HepG2 (cell line): ENCODE results near the gene BRCA1. TPM values are rescaled to one million over a fixed set of nuclear protein-coding genes. Genes with fewer than 3 reads are reported as not detected.

Source experiments
- ATAC-seq: fragments of 200-7000 bp; cut with Tn5 transposase; 3 replicates; pipeline ENCODE4 v1.9.1; 2020; ENCODE audit warnings: mild to moderate bottlenecking, moderate library complexity
- BruUV-seq: library from RNA; stranded (reverse); fragments of 400-500 nt; replicated peaks from 2 replicates; lab custom pipeline; 2021; lab: Mats Ljungman, UMichigan
- CTCF ChIA-PET: fragments of 300-600 bp; formaldehyde crosslinking; extraction: SDS; loops from one replicate; lab custom pipeline; 2021; ENCODE audit warnings: low total read pairs, inconsistent platforms, low intra/inter-chr PET ratio; lab: Yijun Ruan, JAX
- POLR2A ChIA-PET: fragments of 350-600 bp; sonication (Branson Sonifier 250); formaldehyde crosslinking; loops from one replicate; lab custom pipeline; 2020; ENCODE audit warnings: antibody characterized with exemption, inconsistent platforms; lab: Yijun Ruan, JAX
- DNase-seq: peaks from one replicate; pipeline ENCODE4 v3.0.0-alpha.2; 2015; ENCODE audit warnings: low spot score
- FAIRE-seq: peaks from 3 replicates; lab custom pipeline; 2011; peaks lifted over from hg19 to GRCh38; lab: Jason Lieb, UNC
- H2AFZ ChIP-seq: one replicate; pipeline ENCODE4 v1.6.1; 2011; ENCODE audit warnings: low read length, inconsistent platforms
- H3K27ac ChIP-seq: fragments of 300-600 bp; 3 replicates; pipeline ENCODE4 v1.8.0; 2011; ENCODE audit warnings: mixed run types, mild to moderate bottlenecking, mixed read lengths, low read length, inconsistent platforms; ENCODE audit not compliant: insufficient read depth; ENCODE audit errors: extremely low read length
- H3K27me3 ChIP-seq, 2 experiments: fragments of 200-600 bp in 1 of 2; 2 replicates in 1 of 2; 3 replicates in 1 of 2; pipeline versions ENCODE4 v1.6.0 to v1.8.0; 2011; ENCODE audit warnings: low read length in 2 of 2, mild to moderate bottlenecking in 2 of 2, moderate library complexity in 2 of 2, inconsistent platforms in 1 of 2; ENCODE audit not compliant: insufficient read depth in 2 of 2, control insufficient read depth in 1 of 2
- H3K36me3 ChIP-seq, 2 experiments: fragments of 200-600 bp in 1 of 2; replicated peaks in 1 of 2; 2 replicates in 1 of 2; 3 replicates in 1 of 2; pipeline versions ENCODE4 v1.5.1 to v1.8.0; 2011; ENCODE audit warnings: low read length in 2 of 2, inconsistent platforms in 1 of 2; ENCODE audit not compliant: insufficient read depth in 2 of 2, control insufficient read depth in 1 of 2
- H3K4me1 ChIP-seq: 2 replicates; pipeline ENCODE4 v1.5.1; 2012; ENCODE audit warnings: low read length, inconsistent platforms; ENCODE audit not compliant: insufficient read depth
- H3K4me2 ChIP-seq: 2 replicates; pipeline ENCODE4 v1.6.0; 2011; ENCODE audit warnings: low read depth, low read length, inconsistent platforms
- H3K4me3 ChIP-seq, 3 experiments: fragments of 200-600 bp in 1 of 3; sonication (generic), shearing (Covaris generic) in 1 of 3; replicated peaks in 1 of 3; 2 replicates each; pipeline ENCODE4 v1.5.1; 2011 to 2016; ENCODE audit warnings: low read length in 3 of 3, inconsistent platforms in 2 of 3, low read depth in 2 of 3, mild to moderate bottlenecking in 2 of 3, control low read depth in 1 of 3, mixed read lengths in 1 of 3; ENCODE audit not compliant: insufficient read depth in 1 of 3
- H3K79me2 ChIP-seq: one replicate; pipeline ENCODE4 v1.6.1; 2011; ENCODE audit warnings: low read length, inconsistent platforms; ENCODE audit not compliant: insufficient read depth
- H3K9ac ChIP-seq: 2 replicates; pipeline ENCODE4 v1.6.0; 2011; ENCODE audit warnings: mild to moderate bottlenecking, low read depth, low read length, inconsistent platforms; ENCODE audit not compliant: insufficient read depth
- H3K9me3 ChIP-seq: 2 replicates; pipeline ENCODE4 v1.5.1; 2012; ENCODE audit warnings: mild to moderate bottlenecking, low read length
- H4K20me1 ChIP-seq: 2 replicates; pipeline ENCODE4 v1.6.0; 2011; ENCODE audit warnings: inconsistent platforms, mild to moderate bottlenecking, low read length, moderate library complexity; ENCODE audit not compliant: insufficient read depth
- AHDC1 ChIP-seq: sonication (generic); formaldehyde crosslinking; IDR thresholded peaks from 2 replicates; pipeline ENCODE4 v1.5.1; 2020; ENCODE audit warnings: mild to moderate bottlenecking, missing genetic modification reagents, borderline replicate concordance
- HNF4A ChIP-seq: sonication (generic); formaldehyde crosslinking; IDR thresholded peaks from 2 replicates; pipeline ENCODE4 v1.4.0; 2020; ENCODE audit warnings: missing genetic modification reagents
- HNRNPK ChIP-seq: fragments of 200-400 bp; formaldehyde crosslinking; IDR thresholded peaks from 2 replicates; pipeline ENCODE4 v1.6.1; 2018; ENCODE audit warnings: low read length, low read depth, moderate library complexity, mild to moderate bottlenecking; ENCODE audit not compliant: poor library complexity, severe bottlenecking
- RARA ChIP-seq: IDR thresholded peaks from 2 replicates; pipeline ENCODE4 v1.6.1; 2016; ENCODE audit warnings: missing genetic modification reagents, missing compliant biosample characterization
- STAT5B ChIP-seq: sonication (generic); formaldehyde crosslinking; IDR thresholded peaks from 2 replicates; pipeline ENCODE4 v1.4.0; 2020; ENCODE audit warnings: missing genetic modification reagents
- THRA ChIP-seq: sonication (generic); formaldehyde crosslinking; IDR thresholded peaks from 2 replicates; pipeline ENCODE4 v1.4.0; 2020; ENCODE audit warnings: missing genetic modification reagents, borderline replicate concordance
- TRAFD1 ChIP-seq: sonication (generic); formaldehyde crosslinking; IDR thresholded peaks from 2 replicates; pipeline ENCODE4 v1.5.1; 2020; ENCODE audit warnings: missing genetic modification reagents, mild to moderate bottlenecking, borderline replicate concordance
- ZBTB49 ChIP-seq: sonication (generic); formaldehyde crosslinking; IDR thresholded peaks from 2 replicates; pipeline ENCODE4 v1.4.0; 2020; ENCODE audit warnings: missing genetic modification reagents, borderline replicate concordance
- ZEB1 ChIP-seq: IDR thresholded peaks from 2 replicates; pipeline ENCODE4 v1.6.1; 2012; ENCODE audit warnings: mild to moderate bottlenecking, low read depth, inconsistent platforms; ENCODE audit not compliant: insufficient replicate concordance
- ZMYM2 ChIP-seq: sonication (generic); formaldehyde crosslinking; IDR thresholded peaks from 2 replicates; pipeline ENCODE4 v1.8.0; 2022; ENCODE audit warnings: mild to moderate bottlenecking, missing genetic modification reagents
- ZNF138 ChIP-seq: sonication (generic); formaldehyde crosslinking; IDR thresholded peaks from 2 replicates; pipeline ENCODE4 v1.5.0; 2020; ENCODE audit warnings: mild to moderate bottlenecking, low read depth, missing genetic modification reagents
- ZNF619 ChIP-seq: sonication (generic); formaldehyde crosslinking; IDR thresholded peaks from 2 replicates; pipeline ENCODE4 v1.4.0; 2020; ENCODE audit warnings: mild to moderate bottlenecking, missing genetic modification reagents
- ZNF749 ChIP-seq: sonication (generic); formaldehyde crosslinking; IDR thresholded peaks from 2 replicates; pipeline ENCODE4 v1.8.0; 2022; ENCODE audit warnings: mild to moderate bottlenecking, missing genetic modification reagents, moderate library complexity, borderline replicate concordance
- WGBS: methylation state at CpG from one replicate; pipeline ENCODE4 v1.1.6; 2017; ENCODE audit warnings: low lambda C conversion rate; 5-methylcytosine and 5-hydroxymethylcytosine counted together
- in situ Hi-C: cut with HindIII; loops from 2 replicates; pipeline ENCODE4 v1.10.0; 2017; ENCODE audit warnings: low pct_unique_long_range_greater_than_20kb; ENCODE audit not compliant: extremely low pct_ligation_motif_present
- intact Hi-C: fragments of 100-400 bp; cut with micrococcal nuclease; formaldehyde crosslinking; loops from one replicate; pipeline ENCODE4 v1.10.0; 2022; ENCODE audit not compliant: unreplicated experiment
- polyA plus RNA-seq, 8 experiments: library from polyadenylated mRNA; depleted of rRNA in 3 of 8; stranded (reverse) in 7 of 8; unstranded in 1 of 8; fragments of >200 nt; fragmentation: Illumina TruSeq in 4 of 8; extraction: Trizol in 4 of 8; gene quantifications; 2 replicates each; pipeline versions ENCODE4 v1.2.1 to v1.2.3, GENCODE V29; 2011 to 2016; ENCODE audit warnings: low read depth in 4 of 8, missing spikeins in 1 of 8, mixed read lengths in 1 of 8; ENCODE audit not compliant: insufficient read depth in 1 of 8
- total RNA-seq, 5 experiments: library from RNA; depleted of rRNA; stranded (reverse); fragments of >200 nt; fragmentation: Illumina TruSeq; extraction: Trizol; gene quantifications; 2 replicates each; pipeline ENCODE4 v1.2.3, GENCODE V29; 2016; ENCODE audit warnings: low read depth in 1 of 5

BRCA1 gene
- total and polyA plus RNA-seq, 2 of the 13 experiments (the other 11 are each of a cell fraction or from before 2014, with no cell fraction given), result 13.3 to 37.5 TPM

GRCh38 chr17:43155666-43156065 is 30.5 kb upstream of the BRCA1 start:
- WGBS, result 52% methylated on average over 3 of the region's 3 CpGs
- BruUV-seq, result no TSS peak
- in situ Hi-C loops, result no loop called here
- no peaks in the 10 kb centered on the region for H4K20me1 ChIP-seq
- no peaks in the 10 kb centered on the region; a peak in 2 of 5 replicates for H3K36me3 ChIP-seq
- H3K9me3 ChIP-seq, result no peaks in the 10 kb centered on the region
- intact Hi-C loops, result no loop called here
- CTCF ChIA-PET, result no interaction called here
- H3K27ac ChIP-seq, result no peak overlapping the region
- no peak overlapping the region for H2AFZ ChIP-seq
- no peak overlapping the region for H3K4me3 ChIP-seq
- no peak overlapping the region for H3K9ac ChIP-seq
- FAIRE-seq, result no peak
- peaks cover 44% of the 10 kb centered on the region for H3K4me1 ChIP-seq
- POLR2A ChIA-PET, result no interaction called here
- H3K27me3 ChIP-seq, result no peaks in the 10 kb centered on the region
- ATAC-seq, result peak; percentile 41
- DNase-seq, result no peak
- H3K79me2 ChIP-seq, result no peaks in the 10 kb centered on the region
- H3K4me2 ChIP-seq, result no peak overlapping the region
- TF ChIP-seq ZEB1, result peak; percentile 72
- 0 out of 2 replicates have a peak, but pooled peaks have one; percentile 14 for TF ChIP-seq RARA (CRISPR knock-in tag)
- peak; percentile 35; the same call in 1 of the 2 replicates for TF ChIP-seq HNF4A
- no peak for TF ChIP-seq STAT5B (CRISPR knock-in tag)
- peak; percentile 29; the same call in 1 of the 2 replicates for TF ChIP-seq THRA
- no peak for TF ChIP-seq ZNF619 (CRISPR knock-in tag)
- no peak for TF ChIP-seq ZNF749 (CRISPR knock-in tag)
- TF ChIP-seq ZBTB49 (CRISPR knock-in tag), result no peak
- TF ChIP-seq TRAFD1 (CRISPR knock-in tag), result no peak
- TF ChIP-seq ZNF138 (CRISPR knock-in tag), result no peak
- no peak for TF ChIP-seq HNRNPK
- TF ChIP-seq ZMYM2, result peak; percentile 47; the same call in 1 of the 2 replicates
- peak; percentile 32; the same call in 1 of the 2 replicates for TF ChIP-seq AHDC1
